HCEC 1CT (cell line): ENCODE results near the gene CNTN1.

Source experiments
- DNase-seq: peaks from one replicate; pipeline ENCODE4 v3.0.0-alpha.2; 2017

CNTN1 gene

DNA sequence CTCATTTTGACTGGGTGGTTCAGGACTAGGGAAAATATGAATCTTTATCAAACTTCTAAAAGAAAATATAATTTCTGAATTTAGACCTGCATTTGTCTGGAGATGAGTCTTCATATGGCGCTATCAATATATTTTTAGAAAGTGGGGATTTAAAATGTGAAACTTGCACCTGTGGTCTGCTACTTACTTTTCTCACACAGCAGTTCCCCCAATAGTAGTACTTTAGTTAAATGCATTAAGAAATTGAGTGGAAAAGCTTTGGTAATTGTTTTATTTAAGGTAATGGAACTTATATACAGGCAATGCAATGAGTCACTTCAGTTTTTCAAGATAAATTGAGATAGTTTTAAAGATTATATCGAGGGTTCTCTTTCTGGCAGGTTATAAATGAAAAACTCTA is 91.9 kb downstream of the CNTN1 start:
- DNase-seq, result no peak

DNA sequence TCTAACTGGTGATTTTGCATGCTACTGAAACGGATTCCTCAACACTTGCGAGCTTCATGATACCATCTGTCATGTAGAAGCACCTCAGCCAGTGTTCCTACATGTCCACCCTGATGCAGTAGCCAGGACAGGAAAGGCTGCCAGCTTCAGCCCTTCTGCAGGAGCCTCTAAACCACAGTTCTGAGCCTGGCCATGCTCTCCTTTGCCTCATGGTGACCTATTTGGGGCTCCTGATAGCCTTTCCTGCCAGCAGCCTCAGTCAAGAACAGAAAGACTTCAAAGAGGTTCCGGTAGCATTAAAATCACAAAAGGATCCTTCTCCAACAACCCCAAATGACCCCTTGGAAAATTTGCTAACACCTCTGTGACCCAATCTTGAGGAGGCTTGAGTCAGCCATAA is 96.0 kb downstream of the CNTN1 start:
- no peak for DNase-seq

DNA sequence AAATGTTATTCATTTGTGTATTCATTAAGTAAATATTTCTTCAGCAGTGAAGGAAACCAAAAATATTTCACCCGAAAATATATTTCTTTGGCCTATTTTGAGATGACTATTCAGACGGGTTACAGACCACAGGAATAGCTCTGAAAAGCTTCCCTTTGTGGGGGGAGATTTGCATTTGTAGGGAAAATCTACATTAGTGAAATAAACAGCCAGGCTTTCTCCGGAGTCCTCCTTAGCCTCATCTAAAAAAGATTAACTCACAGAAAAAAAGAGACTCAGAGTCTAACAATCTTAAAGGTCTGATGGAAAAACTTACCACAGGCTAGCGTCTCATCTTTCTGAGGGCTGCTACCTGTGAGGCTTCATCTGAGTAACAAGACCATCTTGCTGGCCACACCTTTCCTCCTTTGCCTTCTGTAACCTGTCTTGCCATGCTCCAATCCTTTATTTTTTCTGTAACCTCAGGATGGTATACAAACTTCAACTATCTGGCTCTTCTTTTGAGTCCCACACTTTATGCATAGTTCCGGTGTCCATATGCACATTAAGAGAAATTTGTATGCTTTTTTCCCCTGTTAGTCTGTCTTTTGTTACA is 100.7 kb downstream of the CNTN1 start:
- no peak for DNase-seq

DNA sequence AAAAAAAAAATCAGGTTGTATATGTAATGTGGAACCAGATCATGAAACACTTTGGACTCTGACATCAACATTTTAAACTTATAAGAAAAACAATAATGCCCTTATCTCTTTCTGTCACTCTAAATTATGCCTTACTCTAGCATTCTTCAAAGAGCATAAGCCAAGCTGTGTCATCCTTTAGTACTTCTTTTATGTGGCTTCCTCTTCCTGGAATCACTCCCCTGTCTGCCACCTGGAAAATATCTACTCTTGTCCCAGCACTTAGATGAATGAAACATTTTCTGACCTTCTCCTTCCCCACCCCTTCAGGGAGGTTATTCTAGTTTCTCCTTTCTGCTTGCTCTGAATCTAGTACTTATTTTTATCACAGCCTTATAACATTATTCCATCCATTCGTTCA is 101.2 kb downstream of the CNTN1 start:
- no peak for DNase-seq

DNA sequence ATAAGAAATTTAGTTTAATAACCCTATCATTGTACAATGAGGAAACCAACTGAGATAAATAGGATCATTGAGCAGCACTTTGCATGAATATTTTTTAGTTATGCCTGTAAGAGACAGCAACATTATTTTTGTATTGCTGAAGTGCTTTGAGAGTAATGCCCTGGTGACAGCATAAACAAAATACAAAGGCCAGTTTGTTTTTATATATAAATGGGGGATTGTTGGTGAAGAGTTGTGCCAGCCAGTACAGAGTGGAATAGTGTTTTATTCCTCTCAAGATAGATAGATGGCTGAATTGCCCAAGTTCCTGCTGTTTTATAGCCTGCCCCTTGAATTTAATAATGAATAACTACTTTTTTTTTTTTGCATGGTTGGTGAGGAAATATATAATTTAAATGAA is 101.8 kb downstream of the CNTN1 start:
- DNase-seq, result no peak

DNA sequence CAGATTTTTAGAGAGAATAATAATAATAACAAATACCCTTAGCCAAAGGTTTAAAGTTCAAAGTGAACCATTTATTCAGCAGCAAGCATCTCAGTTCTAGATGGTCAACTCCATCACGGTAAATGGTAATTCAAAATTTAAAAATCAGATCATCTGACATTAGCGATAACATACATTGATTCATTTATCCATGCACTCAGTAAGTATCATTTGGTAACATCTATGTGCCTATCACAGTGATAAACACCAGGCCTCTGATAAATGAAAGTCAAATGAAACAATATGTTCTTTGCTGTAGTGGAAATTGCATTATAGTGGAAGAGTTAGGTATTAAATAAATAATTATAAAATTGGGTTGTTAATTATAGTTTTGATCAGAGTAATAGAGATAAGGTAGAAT is 108.8 kb downstream of the CNTN1 start:
- DNase-seq, result no peak

DNA sequence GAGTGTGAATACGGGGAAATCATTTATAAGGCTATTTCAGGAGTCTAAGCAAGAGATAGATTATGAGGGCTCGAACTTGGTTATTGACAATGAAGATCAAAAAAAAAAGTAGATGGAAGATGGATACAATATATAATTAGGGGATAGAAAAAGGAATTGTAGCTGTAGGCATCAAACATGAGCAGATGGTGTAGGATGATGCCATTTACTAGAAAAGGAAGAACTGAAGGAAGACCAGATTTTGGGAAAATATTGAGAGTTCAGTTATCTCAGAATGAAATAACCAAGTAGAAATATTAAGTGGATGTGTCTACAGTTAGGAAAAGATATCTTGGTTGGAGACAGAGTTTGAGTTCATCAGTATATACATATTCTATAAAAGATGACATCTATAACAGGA is 109.6 kb downstream of the CNTN1 start:
- no peak for DNase-seq

DNA sequence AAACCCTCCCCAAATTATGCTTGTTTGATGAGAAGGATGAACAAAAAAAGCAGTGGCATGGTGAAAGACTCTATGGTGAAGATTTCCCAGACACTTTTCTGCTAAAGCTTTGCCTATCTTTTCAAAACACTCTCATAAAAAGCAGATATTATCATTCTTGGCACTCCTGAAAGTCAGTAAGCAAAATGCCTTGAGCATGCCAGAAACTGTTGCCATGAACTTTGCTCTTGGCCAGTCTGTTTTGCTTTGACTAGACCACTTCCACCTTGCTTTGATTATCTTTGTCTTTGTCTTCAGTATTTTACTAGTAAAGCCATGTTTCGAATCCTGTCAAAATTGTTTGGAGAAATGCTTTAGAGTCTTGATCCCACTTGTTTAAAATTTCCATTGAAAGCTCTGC is 110.4 kb downstream of the CNTN1 start:
- DNase-seq, result no peak

DNA sequence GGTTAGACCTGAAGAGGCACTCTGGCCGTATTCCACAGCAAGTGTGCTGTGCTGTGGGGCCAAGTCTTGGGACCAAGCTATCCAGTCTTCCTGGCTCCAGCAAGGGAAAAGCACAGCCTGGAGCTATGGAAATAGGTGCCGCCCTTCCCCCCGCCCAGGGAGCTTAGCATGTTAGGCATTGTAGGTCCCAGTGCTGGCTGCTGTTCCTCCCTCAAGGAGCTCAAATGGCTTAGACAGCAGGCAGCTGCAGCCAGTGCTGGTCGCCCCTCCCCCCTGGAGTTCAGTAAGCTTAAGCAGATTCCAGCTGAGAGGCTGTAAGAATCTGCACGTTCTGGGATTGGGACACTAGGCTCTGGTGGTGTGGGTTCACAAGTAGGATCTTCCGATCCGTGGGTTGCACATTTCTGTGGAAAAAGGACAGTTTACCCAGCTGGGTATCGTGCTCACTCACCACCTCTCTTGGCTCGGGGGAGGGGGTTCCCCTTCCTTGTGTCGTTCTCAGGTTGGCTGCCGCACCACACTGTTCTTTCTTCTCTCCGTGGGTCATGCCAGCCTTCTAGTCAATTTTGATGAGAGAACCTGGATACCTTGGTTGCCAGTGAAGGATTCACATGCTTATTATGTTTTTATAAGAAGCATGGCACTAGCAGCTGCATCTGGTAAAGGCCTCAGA is 127.3 kb downstream of the CNTN1 start:
- DNase-seq, result no peak

DNA sequence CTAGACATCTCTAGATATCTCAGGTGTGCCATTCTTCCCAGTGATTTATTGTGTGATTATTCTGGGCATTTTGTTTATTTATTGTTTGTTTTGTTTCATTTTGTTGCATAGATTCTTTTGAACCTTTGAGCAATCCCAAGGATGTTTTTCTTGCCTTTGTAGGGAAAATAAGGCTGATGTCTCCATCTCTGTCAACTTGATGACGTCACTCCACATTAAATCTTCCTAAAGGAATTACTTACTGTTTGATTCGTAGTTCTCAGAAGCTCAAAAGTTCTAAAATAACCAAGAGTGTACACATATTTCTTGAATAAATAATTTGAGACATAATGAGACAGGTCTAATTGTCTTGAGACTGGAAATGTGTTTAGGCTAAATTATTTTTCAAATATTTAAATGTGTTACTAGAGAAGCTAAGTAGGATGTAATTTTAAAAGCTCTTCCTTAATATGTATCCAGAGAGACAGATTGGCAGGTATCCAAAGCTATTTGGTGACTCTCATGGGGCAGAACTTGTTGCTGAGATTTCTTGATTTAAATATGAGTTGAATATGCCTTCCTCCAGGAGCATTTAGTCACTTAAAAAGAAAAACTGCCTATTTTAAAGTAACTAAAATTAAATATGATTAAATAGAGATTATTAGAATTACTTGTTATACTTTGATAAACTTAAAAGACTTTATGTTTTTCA is 128.7 kb downstream of the CNTN1 start:
- DNase-seq, result no peak

DNA sequence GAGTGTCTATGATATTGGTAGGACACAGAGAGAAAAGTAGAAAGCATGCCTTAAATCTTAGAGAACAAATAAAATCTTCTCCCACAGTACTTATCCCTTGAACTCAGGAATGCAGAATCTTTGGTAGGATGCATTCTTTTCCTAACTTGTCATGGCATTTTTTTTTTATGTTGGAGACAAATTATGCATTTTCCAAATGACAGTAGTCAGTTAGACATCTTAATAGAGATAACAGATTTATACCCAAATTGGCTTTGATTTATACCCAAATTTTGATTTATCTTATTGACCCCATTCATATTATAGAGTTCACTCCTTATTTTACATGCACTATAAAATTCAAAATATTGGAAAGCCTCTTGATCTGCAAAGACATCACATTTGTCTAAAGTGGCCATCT is 132.9 kb downstream of the CNTN1 start:
- DNase-seq, result no peak

DNA sequence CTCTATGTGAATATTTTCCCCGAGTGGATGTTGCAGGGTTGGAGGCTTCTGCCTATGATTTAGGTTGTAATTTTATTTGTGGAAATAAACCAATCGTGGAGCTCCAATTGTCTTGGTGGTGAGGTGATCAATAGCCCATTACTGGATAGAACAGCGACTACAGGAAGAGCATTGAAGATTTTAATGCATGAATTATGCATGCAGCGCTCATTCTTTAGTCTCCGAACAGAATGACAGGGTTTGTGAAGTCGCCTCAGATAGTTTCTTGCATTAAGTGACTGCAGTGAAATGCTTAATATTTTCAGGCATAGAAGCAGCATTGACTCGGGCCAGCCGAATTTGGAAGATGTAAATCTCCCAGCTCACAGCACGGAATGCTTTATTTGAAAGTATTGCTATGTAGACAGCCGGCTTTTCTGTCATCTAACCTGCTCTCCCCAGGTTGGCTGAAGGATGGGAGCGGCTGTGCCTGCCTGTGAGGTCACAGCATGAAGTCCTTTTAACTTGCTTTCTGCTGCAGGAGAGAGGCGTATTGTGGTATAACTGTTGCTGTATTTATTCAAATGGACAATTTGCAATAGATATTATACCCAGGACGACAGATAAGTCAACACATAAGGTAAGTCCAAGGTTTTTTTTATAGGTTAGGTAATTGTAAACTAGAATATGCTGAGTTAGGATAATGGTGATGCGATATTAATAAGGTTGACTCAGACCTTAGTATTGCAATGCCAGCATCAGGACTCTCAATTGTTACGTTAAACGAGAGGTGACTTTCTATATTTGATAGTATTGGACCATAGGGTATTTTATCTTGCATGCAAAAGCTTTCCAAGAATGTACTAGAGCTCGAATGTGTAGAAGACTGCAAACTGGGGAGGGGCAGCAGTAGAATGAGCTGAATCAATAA is 135.7 kb downstream of the CNTN1 start:
- no peak for DNase-seq

DNA sequence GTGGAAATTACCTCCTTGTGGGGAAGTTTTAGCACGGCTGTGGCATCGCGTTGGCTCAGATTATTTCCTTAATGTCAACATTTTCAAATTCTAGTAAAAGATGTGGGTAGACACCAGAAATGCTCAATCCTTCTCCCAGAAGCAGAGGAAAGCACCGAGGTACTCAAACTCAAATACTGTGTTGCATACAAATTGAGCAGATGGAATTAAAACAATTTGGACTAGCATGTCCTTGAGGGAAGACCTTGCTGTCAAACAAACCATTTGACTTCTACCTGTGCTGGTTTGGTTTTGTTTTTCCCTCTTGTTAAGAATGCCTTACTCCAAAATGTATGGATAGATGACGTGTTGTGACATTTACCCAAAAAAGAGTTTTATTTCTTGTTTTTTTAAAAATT is 136.4 kb downstream of the CNTN1 start:
- no peak for DNase-seq

DNA sequence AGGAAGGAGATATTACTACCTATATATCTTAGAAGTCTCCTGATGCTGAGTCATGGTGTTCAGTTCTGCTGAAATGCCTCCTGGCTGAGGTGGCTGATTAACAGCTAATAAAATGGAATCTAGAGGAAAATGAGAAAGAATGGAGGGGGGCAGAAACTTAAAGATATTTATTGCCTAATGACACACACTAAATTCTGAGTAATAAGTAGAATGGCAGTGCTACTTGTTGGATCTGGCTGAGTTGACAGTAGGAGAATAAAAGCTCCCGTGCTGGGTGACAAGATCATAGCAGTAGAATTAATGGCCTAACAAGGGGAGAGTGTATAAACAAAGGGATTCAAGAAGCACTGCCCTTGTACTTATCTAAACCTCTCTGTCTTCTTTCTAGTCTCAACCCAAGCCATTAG is 137.5 kb downstream of the CNTN1 start:
- DNase-seq, result no peak

DNA sequence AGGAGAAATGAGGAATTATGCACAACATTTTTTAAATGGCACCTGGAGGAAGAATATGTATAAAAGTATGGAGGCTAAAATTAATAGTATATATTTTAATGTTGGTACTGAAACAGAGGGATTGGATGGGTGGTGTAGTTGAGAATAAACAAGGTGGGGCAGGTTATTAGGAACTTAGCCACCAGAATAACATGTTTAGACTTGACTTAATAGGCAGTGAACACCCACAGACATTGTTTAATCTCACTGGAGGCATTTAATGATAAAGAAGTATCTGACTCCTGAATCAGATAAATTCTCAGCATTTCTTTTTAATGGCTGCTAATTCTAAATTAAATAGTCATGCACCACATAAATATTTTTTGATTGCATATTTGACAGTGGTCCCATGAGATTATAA is 139.7 kb downstream of the CNTN1 start:
- DNase-seq, result no peak

DNA sequence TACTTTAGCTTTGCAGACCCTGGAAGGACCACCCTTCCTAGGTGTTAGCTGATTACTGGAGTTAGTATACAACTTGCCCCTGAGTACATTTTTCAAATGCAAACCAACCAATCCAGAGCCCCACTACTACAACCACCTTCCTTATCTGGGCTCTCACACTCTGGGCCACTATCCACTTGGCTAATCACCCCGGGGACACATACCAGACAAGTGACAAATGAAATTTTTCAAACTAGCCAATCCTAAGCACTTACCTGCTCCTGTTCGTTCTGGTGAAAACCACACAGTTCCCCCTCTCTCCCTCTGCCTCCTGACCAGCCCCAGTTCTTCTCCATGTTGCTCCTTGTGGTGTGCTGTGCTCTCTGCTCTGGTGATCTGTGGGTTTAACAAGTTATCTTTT is 140.4 kb downstream of the CNTN1 start:
- DNase-seq, result no peak

DNA sequence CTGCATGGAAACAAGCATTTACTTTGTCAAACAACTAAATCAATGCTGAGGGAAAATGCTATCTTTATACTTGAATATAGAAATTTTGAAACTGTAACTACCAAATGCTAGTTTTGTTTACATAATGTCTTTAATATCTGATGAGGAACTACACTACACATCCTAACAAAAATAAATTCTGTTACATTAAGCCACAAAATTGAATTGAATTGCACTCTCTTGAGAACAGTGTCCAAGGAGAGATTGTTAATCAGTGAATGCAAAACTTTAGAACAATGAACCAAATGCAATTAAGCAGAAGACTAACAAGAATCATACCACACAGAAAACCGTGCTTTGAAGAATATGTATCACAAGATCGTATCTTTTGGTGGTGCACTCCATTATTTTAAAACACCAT is 141.6 kb downstream of the CNTN1 start:
- DNase-seq, result no peak

DNA sequence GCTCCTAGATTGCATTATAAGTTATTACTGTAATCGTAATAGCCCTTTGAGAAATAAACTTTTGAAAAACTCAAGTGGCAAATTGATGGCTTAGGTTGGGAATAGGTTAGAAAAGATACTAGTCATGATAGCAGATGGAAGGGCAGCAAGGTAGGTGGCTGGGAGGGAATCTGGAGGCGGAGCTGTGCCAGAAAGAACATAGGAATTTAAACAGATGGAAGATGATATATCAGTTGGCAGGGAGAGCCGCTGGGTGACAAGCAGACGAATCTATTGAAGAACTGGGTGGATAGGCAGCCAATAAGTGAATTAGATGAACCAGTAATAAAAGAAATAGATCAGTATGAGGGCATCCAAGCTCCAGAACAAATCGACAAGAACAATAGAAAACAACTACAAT is 142.1 kb downstream of the CNTN1 start:
- DNase-seq, result no peak

DNA sequence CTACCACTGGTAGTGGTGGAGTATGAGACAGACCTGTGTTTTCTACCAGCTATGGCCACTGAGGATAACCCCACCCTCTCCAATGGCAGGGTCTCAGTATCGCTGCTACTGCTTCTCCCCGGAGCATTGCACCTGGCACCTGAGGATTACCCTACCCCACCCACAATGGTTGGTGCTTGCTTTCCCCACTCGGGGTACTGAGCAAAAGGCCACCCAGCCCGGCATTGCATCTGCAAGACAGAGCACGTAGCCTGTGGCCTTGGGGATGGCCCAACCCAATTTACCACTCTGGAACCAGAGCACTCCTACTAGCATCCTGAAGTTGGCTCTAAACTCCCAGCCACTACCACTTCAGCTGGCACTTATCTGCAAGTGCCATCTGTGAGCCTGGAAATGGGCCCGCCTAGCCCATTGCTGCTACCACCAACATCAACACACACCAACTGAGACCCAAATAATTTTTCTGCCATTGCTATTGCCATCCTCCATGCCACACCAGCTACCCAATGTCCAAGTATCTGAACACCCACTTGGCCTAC is 145.7 kb downstream of the CNTN1 start:
- no peak for DNase-seq

DNA sequence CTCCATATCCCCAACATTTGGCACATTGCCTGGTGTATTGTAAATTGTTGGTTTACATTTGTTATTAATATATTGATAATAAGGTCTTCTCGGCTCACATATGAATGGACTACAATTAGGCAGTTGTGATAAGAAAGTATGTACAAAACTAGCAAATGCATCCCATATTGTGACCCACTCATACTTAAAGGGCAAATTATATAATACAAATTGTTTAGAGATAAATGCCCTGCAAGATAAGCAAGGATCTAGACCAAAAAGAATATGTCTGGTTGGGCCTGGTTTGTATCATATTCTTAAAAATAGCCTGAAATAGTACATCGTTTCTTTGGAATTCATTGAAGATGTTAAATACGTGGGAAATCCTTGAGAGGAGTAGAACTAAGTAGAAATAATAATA is 151.3 kb downstream of the CNTN1 start:
- DNase-seq, result no peak

DNA sequence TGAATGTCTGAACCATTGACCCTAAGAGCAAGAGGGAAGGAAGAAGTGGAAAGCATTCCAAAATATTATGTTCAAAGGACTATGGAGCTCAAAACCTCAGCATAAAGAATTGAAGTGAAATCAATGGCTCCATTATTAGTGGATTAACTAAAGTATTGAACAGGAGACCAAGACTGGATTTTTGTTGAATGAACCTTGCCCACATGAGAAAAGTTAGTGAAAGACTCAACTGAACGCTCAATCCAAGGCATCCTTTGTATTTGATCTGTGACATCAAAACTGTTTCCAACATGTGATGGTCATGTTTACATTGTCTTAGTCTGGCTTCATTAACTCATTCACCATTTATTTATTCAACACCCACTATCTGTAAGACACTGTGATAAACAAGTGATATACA is 161.0 kb downstream of the CNTN1 start:
- DNase-seq, result no peak

DNA sequence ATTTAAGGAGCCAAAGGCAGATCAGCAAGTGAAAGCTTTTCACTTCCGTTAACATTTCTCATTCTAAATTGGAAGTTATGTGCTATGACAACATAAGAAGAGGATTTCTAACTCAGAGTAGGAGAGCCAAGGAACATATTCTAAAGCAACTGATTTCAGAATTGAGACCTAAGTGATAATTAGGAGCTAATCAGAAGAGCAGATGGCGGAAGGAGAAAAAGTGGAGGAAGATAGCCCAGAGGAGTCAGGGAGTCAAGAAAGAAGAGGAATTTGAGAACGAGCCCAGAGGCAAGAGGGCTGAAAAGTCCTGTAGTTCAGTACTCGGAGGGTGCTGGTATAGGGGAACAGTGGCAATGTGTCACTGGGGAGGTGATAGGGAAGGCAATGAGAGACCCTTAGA is 162.4 kb downstream of the CNTN1 start:
- DNase-seq, result no peak

DNA sequence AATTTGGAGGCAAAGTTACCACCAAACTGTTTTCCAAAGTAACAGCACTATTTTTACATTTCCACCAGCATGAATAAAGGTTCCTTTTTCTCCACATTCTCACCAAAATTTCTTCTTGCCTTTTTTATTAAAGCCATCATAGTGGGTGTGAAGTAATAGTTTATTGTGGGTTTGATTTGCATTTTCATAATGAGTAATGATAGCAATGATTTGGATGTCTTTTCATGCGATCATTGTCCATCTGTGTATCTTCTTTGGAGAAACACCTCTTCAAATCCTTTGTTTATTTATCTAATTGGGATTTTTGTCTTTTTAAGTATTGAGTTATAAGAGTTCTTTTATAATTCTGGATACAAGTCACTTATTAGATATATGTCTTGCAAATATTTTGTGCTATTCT is 172.7 kb downstream of the CNTN1 start:
- DNase-seq, result no peak
